Lower lobe of right lung (tissue), 2 donors: ENCODE measurements around the gene EML3. TPM values are rescaled to one million over a fixed set of nuclear protein-coding genes. Genes with fewer than 3 reads are reported as not detected.
"Not testable (repeated sequence)": the region's sequence is repeated elsewhere in the genome, so short reads cannot be mapped to it uniquely, and the experiment has no call there.

Experiments used
- ATAC-seq, 2 donors: fragments of 200-7000 bp; cut with Tn5 transposase; one replicate each; pipeline ENCODE4 v1.9.1; 2020 to 2022; ENCODE audit warnings: mild to moderate bottlenecking in 2 of 2, moderate library complexity in 2 of 2
- DNase-seq: peaks from one replicate; pipeline ENCODE4 v3.0.0-alpha.2; 2020
- H3K27ac ChIP-seq: fragments of 200-600 bp; one replicate; pipeline ENCODE4 v1.8.0; 2022
- H3K27me3 ChIP-seq: fragments of 200-600 bp; one replicate; pipeline ENCODE4 v1.8.0; 2022; ENCODE audit warnings: low read depth
- H3K36me3 ChIP-seq: fragments of 200-600 bp; one replicate; pipeline ENCODE4 v1.8.0; 2022; ENCODE audit warnings: mild to moderate bottlenecking
- H3K4me1 ChIP-seq: fragments of 200-600 bp; one replicate; pipeline ENCODE4 v1.8.0; 2022
- H3K4me3 ChIP-seq: fragments of 200-600 bp; one replicate; pipeline ENCODE4 v1.8.0; 2022; ENCODE audit warnings: mild to moderate bottlenecking
- H3K9me3 ChIP-seq: fragments of 200-600 bp; one replicate; pipeline ENCODE4 v1.8.0; 2022
- CTCF ChIP-seq: fragments of 200-600 bp; IDR thresholded peaks from one replicate; pipeline ENCODE4 v1.8.0; 2022; ENCODE audit warnings: antibody characterized with exemption, mild to moderate bottlenecking
- intact Hi-C: fragments of 100-400 bp; cut with DNase I; formaldehyde crosslinking; loops from one replicate; pipeline ENCODE4 v1.11.0; 2022
- total RNA-seq: library from RNA; stranded (reverse); fragmentation: NEBNext Ultra II Directional; extraction: Animal tissue kit (Norgen Biotek cat#: 25700); gene quantifications from one replicate; pipeline ENCODE4 v1.2.1, GENCODE V29; 2021
- donor health status: DM: no; HTN: yes; CAD: no; lungs with severe emphysema.

Gene EML3
- total RNA-seq, 1 donor from 2014 or later: 69.3 TPM

DNA sequence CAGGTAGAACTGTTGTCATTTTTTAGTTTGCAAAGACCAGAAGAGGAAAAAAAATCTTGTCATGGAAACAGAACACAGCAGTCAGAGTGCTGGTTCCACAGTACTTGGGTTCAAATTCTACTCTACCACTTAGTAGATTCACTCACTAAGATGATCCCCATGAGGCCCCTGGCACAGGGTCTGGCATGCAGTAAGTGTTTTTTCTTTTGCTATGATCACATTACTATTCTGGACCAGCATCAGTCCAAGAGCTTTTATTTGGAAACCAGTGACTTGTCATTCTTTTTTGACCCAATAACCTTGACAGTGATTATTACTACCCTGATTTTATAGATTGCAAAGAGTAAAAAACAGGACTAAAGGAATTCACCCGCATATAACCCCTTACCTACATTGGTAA, 43.0 kb downstream of the EML3 start:
- intact Hi-C loops: no loop called here
- no peak for DNase-seq
- ATAC-seq: no peak
- Histone ChIP-seq H3K4me1 (peaks cover 32% of the 10 kb centered on the region), H3K27ac (no peak overlapping the region), H3K27me3 (no peaks in the 10 kb centered on the region), H3K36me3 (peaks cover 81% of the 10 kb centered on the region), H3K4me3 (no peak overlapping the region), H3K9me3 (no peaks in the 10 kb centered on the region)
- TF ChIP-seq CTCF: no peak

DNA sequence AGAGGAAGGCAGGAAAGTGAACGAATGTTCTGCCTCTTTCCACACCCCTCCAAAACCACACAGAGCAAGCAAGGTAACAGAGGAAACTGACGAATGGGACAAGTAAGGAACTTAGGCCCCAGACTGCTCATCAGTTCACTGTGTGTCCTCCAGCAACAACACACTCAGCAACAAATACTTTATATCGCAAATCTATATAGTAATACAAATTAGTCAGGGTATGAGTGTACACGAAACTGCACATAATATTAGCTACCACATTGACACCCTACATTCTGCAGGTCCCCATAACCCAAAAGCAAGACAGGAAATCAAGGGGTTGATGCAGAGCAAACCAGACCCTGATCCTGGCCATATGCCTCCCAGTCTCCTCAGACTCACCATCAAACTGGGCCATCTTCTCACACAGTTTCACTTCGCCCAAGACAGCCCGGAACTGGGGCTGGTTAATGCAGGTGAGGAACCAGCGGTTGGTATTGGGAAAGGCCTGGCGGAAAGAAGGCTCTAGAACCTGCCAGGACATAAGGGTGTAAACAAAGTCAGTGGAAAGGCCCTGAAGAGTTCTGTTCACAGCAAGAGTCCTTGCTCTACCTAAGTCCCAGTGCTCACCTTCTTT, 45.4 kb downstream of the EML3 start:
- Histone ChIP-seq H3K4me1 (peaks cover 19% of the 10 kb centered on the region), H3K27ac (no peak overlapping the region), H3K27me3 (no peaks in the 10 kb centered on the region), H3K4me3 (no peak overlapping the region), H3K36me3 (peaks cover 97% of the 10 kb centered on the region), H3K9me3 (no peaks in the 10 kb centered on the region)
- ATAC-seq: no peak
- no peak for TF ChIP-seq CTCF
- no peak for DNase-seq
- intact Hi-C loops: no loop called here

- no peak for ATAC-seq
- Histone ChIP-seq H3K27me3 (no peaks in the 10 kb centered on the region), H3K4me3 (no peak overlapping the region), H3K9me3 (no peaks in the 10 kb centered on the region), H3K36me3 (peaks cover 95% of the 10 kb centered on the region), H3K27ac (no peak overlapping the region), H3K4me1 (peaks cover 10% of the 10 kb centered on the region)
- no peak for TF ChIP-seq CTCF
- DNase-seq: no peak
- intact Hi-C loops: no loop called here
These were observed 46.3 kb downstream of the EML3 start for GRCh38 chr11:62566247-62566646.

- TF ChIP-seq CTCF: no peak
- intact Hi-C loops: no loop called here
- Histone ChIP-seq H3K36me3 (peaks cover 85% of the 10 kb centered on the region), H3K4me1 (peaks cover 14% of the 10 kb centered on the region), H3K9me3 (no peaks in the 10 kb centered on the region), H3K27me3 (no peaks in the 10 kb centered on the region), H3K27ac (no peak overlapping the region), H3K4me3 (no peak overlapping the region)
- ATAC-seq (no peak), DNase-seq (no peak)
These were observed 47.3 kb downstream of the EML3 start for GRCh38 chr11:62565100-62565802.

DNA sequence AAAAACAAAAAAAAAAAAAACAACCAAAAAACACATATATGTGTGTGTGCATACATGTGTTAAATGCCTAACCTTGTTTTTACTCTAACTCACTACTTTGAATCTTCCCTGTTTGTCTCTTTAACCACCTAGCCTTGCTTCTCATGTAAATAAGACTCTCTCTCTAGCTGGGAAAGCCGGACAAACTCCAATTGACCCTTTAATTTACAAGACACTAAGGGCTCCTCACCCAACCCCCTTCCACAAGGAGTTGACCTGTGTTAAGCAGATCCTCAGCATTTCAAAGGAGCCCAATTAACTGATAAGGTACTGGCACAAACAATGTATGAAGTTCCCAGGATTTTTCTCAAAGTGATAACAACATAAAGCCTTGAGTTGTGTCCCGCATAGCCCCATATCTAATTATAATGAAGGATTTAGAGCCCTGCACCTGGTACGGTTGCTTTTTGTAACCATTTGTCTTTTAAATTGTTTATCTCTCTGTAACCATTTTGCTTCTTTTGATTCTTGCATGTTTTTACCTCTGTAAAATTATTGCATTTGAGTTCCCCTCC, 50.8 kb downstream of the EML3 start:
- H3K36me3 ChIP-seq: peaks cover 72% of the 10 kb centered on the region
- peak overlapping the region; percentile 76 for H3K27ac ChIP-seq
- H3K9me3 ChIP-seq, H3K27me3 ChIP-seq, intact Hi-C loops, H3K4me3 ChIP-seq, ATAC-seq, DNase-seq: not testable (repeated sequence)
- H3K4me1 ChIP-seq: peaks cover 34% of the 10 kb centered on the region

DNA sequence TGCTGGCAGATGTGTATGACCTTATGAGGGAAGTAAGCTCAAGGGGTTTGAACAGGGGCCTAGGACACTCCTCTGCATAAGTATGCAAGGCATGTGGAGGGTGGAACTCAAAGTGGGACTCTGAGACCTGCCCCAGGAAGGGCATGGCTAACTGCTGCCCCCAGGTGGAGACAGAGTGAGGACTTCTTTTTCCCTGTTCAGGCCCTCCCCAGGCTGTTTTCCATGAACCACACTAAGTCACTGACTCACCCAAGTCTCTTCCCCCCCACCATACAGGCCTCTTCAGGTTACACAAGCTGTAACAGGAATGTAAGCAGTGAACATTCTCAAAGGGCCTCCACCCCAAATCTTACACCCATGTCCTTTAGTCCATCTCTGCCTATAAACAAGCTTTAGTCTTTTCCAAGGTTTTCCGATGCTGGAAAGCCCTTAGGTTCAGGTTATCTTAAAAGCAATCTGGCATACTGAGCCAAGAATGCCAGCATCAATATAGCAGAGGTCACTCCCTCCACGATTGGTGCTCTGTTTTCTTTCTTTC, 51.9 kb downstream of the EML3 start:
- DNase-seq (peak; percentile 90), ATAC-seq (peak; percentile 87 to 90)
- Histone ChIP-seq H3K9me3 (no peaks in the 10 kb centered on the region), H3K36me3 (peaks cover 61% of the 10 kb centered on the region), H3K4me3 (no peak overlapping the region), H3K4me1 (peaks cover 45% of the 10 kb centered on the region), H3K27ac (peak overlapping the region; percentile 76), H3K27me3 (no peaks in the 10 kb centered on the region)
- peak; percentile 80 for TF ChIP-seq CTCF
- intact Hi-C loops: no loop called here

DNA sequence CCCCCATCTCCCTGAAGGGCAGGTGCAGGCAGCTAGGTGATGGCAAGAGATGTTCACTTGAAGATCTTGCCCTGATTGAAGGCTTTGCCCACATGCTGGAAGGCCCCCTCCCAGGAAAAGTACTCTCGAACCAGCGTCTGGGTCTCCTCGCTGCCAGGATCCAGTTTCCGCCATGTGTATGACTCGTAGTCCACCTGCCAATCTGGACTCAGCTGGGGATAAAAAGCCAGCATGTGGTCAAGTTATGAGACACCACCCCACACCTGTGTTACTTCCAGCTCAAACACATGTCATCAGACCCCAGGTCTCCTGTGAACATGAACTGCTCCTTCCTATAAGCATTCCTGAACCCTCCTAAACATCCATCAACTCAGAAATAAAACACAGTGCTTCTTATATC, 52.9 kb downstream of the EML3 start:
- intact Hi-C loops, ATAC-seq, H3K4me3 ChIP-seq, DNase-seq, H3K27me3 ChIP-seq, H3K9me3 ChIP-seq: not testable (repeated sequence)
- H3K27ac ChIP-seq: peak overlapping the region; percentile 76
- peaks cover 55% of the 10 kb centered on the region for H3K4me1 ChIP-seq
- peaks cover 51% of the 10 kb centered on the region for H3K36me3 ChIP-seq
